IMR-90 (cell line): ENCODE measurements around the gene LNX1. TPM values are rescaled to one million over a fixed set of nuclear protein-coding genes. Genes with fewer than 3 reads are reported as not detected.
A peak's percentile ranks its signal among the peaks of the same experiment; 100 is the strongest.

Experiments used
- ATAC-seq: fragments of 200-7000 bp; cut with Tn5 transposase; 2 replicates; pipeline ENCODE4 v1.9.1; 2020; ENCODE audit warnings: low read depth, mild to moderate bottlenecking, moderate library complexity
- BruUV-seq: library from RNA; stranded (reverse); fragments of 400-500 nt; replicated peaks from 2 replicates; lab custom pipeline; 2021; lab: Mats Ljungman, UMichigan
- CTCF ChIA-PET: fragments of 300-600 bp; formaldehyde crosslinking; extraction: SDS; loops from one replicate; lab custom pipeline; 2021; ENCODE audit warnings: antibody characterized with exemption; lab: Yijun Ruan, JAX
- POLR2A ChIA-PET: fragments of 300-600 bp; sonication (Branson Sonifier 250); formaldehyde crosslinking; loops from one replicate; lab custom pipeline; 2022; ENCODE audit warnings: antibody characterized with exemption; ENCODE audit not compliant: unreplicated experiment; lab: Charles Lee
- DNase-seq: peaks from one replicate; pipeline ENCODE4 v3.0.0; 2013
- H2AFZ ChIP-seq: replicated peaks from 2 replicates; pipeline ENCODE3; 2013; ENCODE audit warnings: low read length, mild to moderate bottlenecking; ENCODE audit not compliant: poor library complexity
- H2AK5ac ChIP-seq: 2 replicates; pipeline ENCODE4 v1.6.1; 2013; ENCODE audit warnings: low read depth, low read length, inconsistent platforms
- H2AK9ac ChIP-seq: replicated peaks from 2 replicates; pipeline ENCODE3; 2013; ENCODE audit warnings: mild to moderate bottlenecking, low read depth, low read length, moderate library complexity; ENCODE audit not compliant: poor library complexity
- H2BK120ac ChIP-seq: 2 replicates; pipeline ENCODE4 v1.6.1; 2013; ENCODE audit warnings: low read depth, low read length, inconsistent platforms
- H2BK15ac ChIP-seq: 3 replicates; pipeline ENCODE4 v1.6.1; 2013; ENCODE audit warnings: low read depth, low read length, inconsistent platforms
- H2BK20ac ChIP-seq: 2 replicates; pipeline ENCODE4 v1.6.1; 2013; ENCODE audit warnings: low read depth, mild to moderate bottlenecking, inconsistent platforms, low read length, moderate library complexity
- H2BK5ac ChIP-seq: 2 replicates; pipeline ENCODE4 v1.6.1; 2013; ENCODE audit warnings: mild to moderate bottlenecking, low read depth, low read length, inconsistent platforms; ENCODE audit not compliant: poor library complexity, severe bottlenecking
- H3K14ac ChIP-seq: replicated peaks from 2 replicates; pipeline ENCODE4 v1.6.1; 2013; ENCODE audit warnings: low read depth, low read length, inconsistent platforms
- H3K18ac ChIP-seq: 2 replicates; pipeline ENCODE4 v1.6.1; 2013; ENCODE audit warnings: low read depth, low read length, control low read depth
- H3K23ac ChIP-seq: 2 replicates; pipeline ENCODE4 v1.6.1; 2013; ENCODE audit warnings: low read depth, low read length, inconsistent platforms
- H3K27ac ChIP-seq: 2 replicates; pipeline ENCODE4 v1.5.1; 2013; ENCODE audit warnings: mild to moderate bottlenecking, control low read depth, low read length; ENCODE audit not compliant: insufficient read depth
- H3K27me3 ChIP-seq: 2 replicates; pipeline ENCODE4 v1.6.1; 2013; ENCODE audit warnings: low read length; ENCODE audit not compliant: control insufficient read depth, insufficient read depth
- H3K36me3 ChIP-seq: 2 replicates; pipeline ENCODE4 v1.6.1; 2013; ENCODE audit warnings: low read length, mixed read lengths; ENCODE audit not compliant: control insufficient read depth, insufficient read depth
- H3K4ac ChIP-seq: 2 replicates; pipeline ENCODE4 v1.6.1; 2013; ENCODE audit warnings: low read depth, low read length, inconsistent platforms
- H3K4me1 ChIP-seq: 2 replicates; pipeline ENCODE4 v1.6.1; 2013; ENCODE audit warnings: low read length, mixed read lengths; ENCODE audit not compliant: control insufficient read depth, insufficient read depth
- H3K4me2 ChIP-seq: 2 replicates; pipeline ENCODE4 v1.6.1; 2013; ENCODE audit warnings: low read depth, mild to moderate bottlenecking, control low read depth, low read length, moderate library complexity
- H3K4me3 ChIP-seq: 2 replicates; pipeline ENCODE4 v1.5.1; 2013; ENCODE audit warnings: low read depth, mild to moderate bottlenecking, control low read depth, low read length, moderate library complexity; ENCODE audit not compliant: insufficient read depth
- H3K56ac ChIP-seq: 2 replicates; pipeline ENCODE4 v1.6.1; 2013; ENCODE audit warnings: low read length, inconsistent platforms; ENCODE audit not compliant: insufficient read depth; ENCODE audit errors: extremely low read depth
- H3K79me1 ChIP-seq, 2 experiments: 2 replicates each; pipeline ENCODE4 v1.6.1; 2013; ENCODE audit warnings: low read length in 2 of 2, inconsistent platforms in 1 of 2, low read depth in 1 of 2
- H3K9ac ChIP-seq: 2 replicates; pipeline ENCODE4 v1.6.1; 2013; ENCODE audit warnings: low read depth, low read length, control low read depth
- H3K9me1 ChIP-seq: 2 replicates; pipeline ENCODE4 v1.6.1; 2013; ENCODE audit warnings: low read length, inconsistent platforms; ENCODE audit not compliant: insufficient read depth
- H3K9me3 ChIP-seq: 2 replicates; pipeline ENCODE4 v1.6.1; 2013; ENCODE audit warnings: low read length; ENCODE audit not compliant: control insufficient read depth, insufficient read depth
- H4K20me1 ChIP-seq: 2 replicates; pipeline ENCODE4 v1.6.1; 2013; ENCODE audit warnings: low read length, inconsistent platforms; ENCODE audit not compliant: insufficient read depth
- H4K5ac ChIP-seq: 2 replicates; pipeline ENCODE4 v1.6.1; 2013; ENCODE audit warnings: mild to moderate bottlenecking, low read depth, low read length, control low read depth
- H4K8ac ChIP-seq, 2 experiments: 2 replicates each; pipeline ENCODE4 v1.6.1; 2013; ENCODE audit warnings: low read depth in 2 of 2, low read length in 2 of 2, control low read depth in 1 of 2, inconsistent platforms in 1 of 2
- H4K91ac ChIP-seq: 2 replicates; pipeline ENCODE4 v1.6.1; 2013; ENCODE audit warnings: low read depth, low read length, inconsistent platforms; ENCODE audit not compliant: insufficient read depth
- BHLHE40 ChIP-seq: fragments of 150-350 bp; IDR thresholded peaks from 2 replicates; pipeline ENCODE4 v1.6.1; 2016; ENCODE audit warnings: mild to moderate bottlenecking, low read depth, low read length
- CHD1 ChIP-seq: IDR thresholded peaks from 2 replicates; pipeline ENCODE4 v1.6.1; 2012; ENCODE audit warnings: low read depth, low read length, improper control_type of control experiment
- MAFK ChIP-seq: IDR thresholded peaks from 2 replicates; pipeline ENCODE4 v1.6.1; 2012; ENCODE audit warnings: low read depth, low read length, improper control_type of control experiment
- NFE2L2 ChIP-seq: fragments of 150-350 bp; IDR thresholded peaks from 2 replicates; pipeline ENCODE4 v1.6.1; 2016; ENCODE audit warnings: low read depth, mild to moderate bottlenecking, low read length
- WGBS, 2 experiments: methylation state at CpG; one replicate each; pipeline versions ENCODE4 v1.1.5 to v1.1.7; 2013; ENCODE audit warnings: missing lambda C conversion rate in 2 of 2; ENCODE audit not compliant: insufficient read length in 1 of 2; ENCODE audit errors: extremely low coverage in 2 of 2; 5-methylcytosine and 5-hydroxymethylcytosine counted together
- dilution Hi-C: fragments of 300-500 bp; cut with HindIII; formaldehyde crosslinking; loops from one replicate; pipeline ENCODE4 v1.14.3; 2018; ENCODE audit warnings: low sequenced_read_pairs; ENCODE audit not compliant: unreplicated experiment
- in situ Hi-C: fragments of 300-500 bp; cut with MboI; formaldehyde crosslinking; loops from 3 replicates; pipeline ENCODE4 v1.14.3; 2019; ENCODE audit warnings: low sequenced_read_pairs, inconsistent platforms, mixed read lengths
- intact Hi-C: fragments of 100-400 bp; cut with micrococcal nuclease; formaldehyde crosslinking; loops from 2 replicates; pipeline ENCODE4 v1.10.0; 2022
- polyA plus RNA-seq, 3 experiments: library from polyadenylated mRNA; depleted of rRNA; stranded (reverse); fragments of >200 nt; gene quantifications; 2 replicates each; pipeline ENCODE4 v1.2.3, GENCODE V29; 2012; ENCODE audit warnings: low replicate concordance in 1 of 3
- total RNA-seq: library from RNA; depleted of rRNA; stranded (reverse); fragments of >200 nt; gene quantifications from 2 replicates; pipeline ENCODE4 v1.2.3, GENCODE V29; 2012

LNX1 gene
- total and polyA plus RNA-seq, 2 of the 4 experiments (the other 2 are of a cell fraction), result 0.15 to 0.36 TPM

DNA sequence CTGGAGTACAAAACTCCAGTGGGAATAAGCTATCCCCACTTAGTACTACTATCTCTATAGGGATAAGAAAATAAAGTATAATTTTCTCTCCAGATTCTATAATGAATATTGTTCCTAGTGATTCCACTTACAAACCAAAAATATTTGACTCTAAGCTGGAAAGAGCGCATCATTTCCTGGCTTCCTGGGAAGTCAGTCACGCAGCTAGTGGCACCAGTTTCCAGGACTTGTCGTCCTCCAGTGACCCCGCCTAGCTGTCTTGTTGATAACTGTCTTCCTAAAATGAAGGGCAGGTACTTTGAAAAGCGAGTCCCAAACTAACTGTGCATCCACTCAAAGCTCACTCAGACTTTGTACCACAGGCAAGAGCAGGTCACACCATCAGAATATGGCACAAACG, 39.3 kb downstream of the LNX1 start:
- dilution Hi-C loops, result no loop called here
- Histone ChIP-seq H2BK120ac (no peak overlapping the region), H3K9me1 (peaks cover 3% of the 10 kb centered on the region; the same call in 1 of the 2 replicates), H3K4ac (peak overlapping the region; percentile 35; the same call in 1 of the 2 replicates), H3K36me3 (no peaks in the 10 kb centered on the region), H3K23ac (peak overlapping the region; percentile 42; the same call in 1 of the 2 replicates), H4K5ac (no peak overlapping the region), H4K8ac (no peak overlapping the region), H4K20me1 (no peaks in the 10 kb centered on the region), H2AK9ac (no peak overlapping the region), H4K91ac (0 out of 2 replicates have a peak overlapping the region, but pooled peaks have one; percentile 48), H3K4me1 (peaks cover 1% of the 10 kb centered on the region; the same call in 1 of the 2 replicates), H3K79me1 (no peaks in the 10 kb centered on the region; a peak in 1 of 4 replicates), H2AK5ac (peak overlapping the region; percentile 54; the same call in 1 of the 2 replicates), H2BK5ac (no peak overlapping the region), H3K4me2 (no peak overlapping the region), H3K56ac (no peak overlapping the region), H2BK20ac (0 out of 2 replicates have a peak overlapping the region, but pooled peaks have one; percentile 22), H3K27ac (no peak overlapping the region), H3K27me3 (no peaks in the 10 kb centered on the region), H3K14ac (peak overlapping the region; percentile 65; the same call in 1 of the 2 replicates), H2BK15ac (peak overlapping the region; percentile 61; the same call in 1 of the 3 replicates), H2AFZ (peak overlapping the region; percentile 61), H3K9me3 (no peaks in the 10 kb centered on the region), H3K4me3 (no peak overlapping the region), H3K9ac (no peak overlapping the region), H3K18ac (no peak overlapping the region)
- in situ Hi-C loops, result no loop called here
- intact Hi-C loops, result no loop called here
- TF ChIP-seq BHLHE40 (no peak), NFE2L2 (no peak), MAFK (no peak), CHD1 (no peak)
- no TSS peak for BruUV-seq
- WGBS, 2 experiments, result no CpG with 5 or more reads among the region's 6 CpGs
- CTCF ChIA-PET, result interaction anchor here (0.7 kb wide), 1 partner anchor 33 kb away, joined by 4 read pairs; no protein-coding TSS in a partner anchor
- no peak for DNase-seq
- POLR2A ChIA-PET, result interaction anchor here (0.6 kb wide), 1 partner anchor 346 kb away, joined by 3 read pairs; no protein-coding TSS in a partner anchor
- ATAC-seq, result no peak
